H54 (cell line): ENCODE results near the gene GCGR.

Source experiments
- DNase-seq: peaks from one replicate; pipeline ENCODE4 v3.0.0; 2011; ENCODE audit warnings: low spot score, mixed read lengths; ENCODE audit not compliant: insufficient read length
- FAIRE-seq: peaks from 3 replicates; lab custom pipeline; 2011; peaks lifted over from hg19 to GRCh38; lab: Jason Lieb, UNC
- POLR2A ChIP-seq: IDR thresholded peaks from 2 replicates; pipeline ENCODE4 v1.6.1; 2011; ENCODE audit warnings: low read depth, mild to moderate bottlenecking, low read length

Gene GCGR

DNA sequence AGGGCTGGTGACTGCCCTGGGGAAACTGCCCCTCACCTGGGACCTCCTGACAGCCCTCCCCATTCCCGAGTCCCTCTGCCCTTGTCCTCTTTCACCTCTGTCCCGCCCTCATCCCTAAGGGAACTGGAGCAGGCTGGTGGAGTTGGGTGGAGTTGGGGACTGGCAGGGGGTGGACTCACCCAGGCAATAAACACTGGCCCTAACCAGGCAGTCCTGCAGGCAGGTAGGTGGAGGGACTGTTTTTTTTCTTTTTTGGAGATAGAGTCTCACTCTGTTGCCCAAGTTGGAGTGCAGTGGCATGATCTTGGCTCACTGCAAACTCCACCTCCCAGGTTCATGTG is 11.7 kb downstream of the GCGR start:
- FAIRE-seq (no peak), DNase-seq (no peak)
- TF ChIP-seq POLR2A, result no peak

DNA sequence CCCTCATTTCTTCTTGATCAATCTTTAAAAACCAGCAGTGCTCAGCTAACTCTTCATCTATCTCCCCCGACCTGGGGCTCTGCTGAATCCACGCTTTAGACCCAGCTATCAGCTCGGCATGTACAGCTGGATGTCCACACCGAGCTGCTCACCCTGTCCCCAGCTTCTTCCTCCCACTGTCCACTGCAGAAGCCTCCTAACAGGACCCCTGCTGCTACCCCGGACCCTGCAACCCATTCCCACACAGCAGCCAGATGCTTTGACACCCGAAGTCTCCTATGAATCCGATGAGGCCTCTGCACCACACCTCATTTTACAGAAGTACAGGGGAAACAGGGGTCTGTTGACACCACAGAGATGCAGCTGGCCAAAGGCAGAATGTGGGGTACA is 13.8 kb downstream of the GCGR start:
- DNase-seq (no peak), FAIRE-seq (no peak)
- no peak for TF ChIP-seq POLR2A

DNA sequence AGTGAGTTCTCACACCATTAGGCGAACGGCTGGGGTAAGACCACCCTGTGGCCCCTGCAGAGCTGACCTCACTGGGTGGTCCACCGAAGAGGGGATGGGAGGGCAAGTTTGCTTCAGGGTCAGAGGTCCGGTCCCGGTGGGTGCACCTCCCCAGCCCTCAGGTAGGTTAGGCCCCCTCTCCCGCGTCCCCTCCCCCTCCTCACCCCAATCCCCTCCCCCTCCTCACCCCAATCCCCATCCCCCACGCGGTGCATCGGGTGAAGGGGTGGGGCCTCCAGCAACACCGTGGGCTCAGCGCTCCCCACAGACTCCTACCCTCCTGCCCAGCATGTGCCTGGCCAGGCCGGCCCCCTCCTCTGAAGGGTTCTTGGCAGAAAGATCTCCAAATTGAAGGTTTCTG is 15.8 kb downstream of the GCGR start:
- FAIRE-seq, result no peak
- no peak for TF ChIP-seq POLR2A
- no peak for DNase-seq

DNA sequence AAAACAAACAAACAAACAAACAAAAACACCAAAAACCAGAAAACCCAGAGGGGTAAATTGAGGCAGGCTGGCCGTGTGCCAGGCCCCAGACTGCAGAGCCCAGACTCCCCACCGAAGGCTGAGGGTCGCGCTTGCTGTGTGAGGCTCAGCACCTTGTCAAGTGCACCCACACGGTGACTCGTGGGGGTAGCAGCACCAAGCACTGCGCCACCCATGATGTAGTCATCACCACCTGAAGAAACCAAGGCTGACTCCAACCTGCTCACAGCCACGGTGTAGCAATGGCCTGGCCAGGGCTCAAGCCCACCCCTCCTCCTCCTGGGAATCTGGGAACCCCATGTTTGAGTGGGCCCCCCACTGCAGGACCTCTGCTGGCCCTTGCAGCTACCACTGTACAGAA is 17.2 kb downstream of the GCGR start:
- DNase-seq (no peak), FAIRE-seq (no peak)
- no peak for TF ChIP-seq POLR2A

DNA sequence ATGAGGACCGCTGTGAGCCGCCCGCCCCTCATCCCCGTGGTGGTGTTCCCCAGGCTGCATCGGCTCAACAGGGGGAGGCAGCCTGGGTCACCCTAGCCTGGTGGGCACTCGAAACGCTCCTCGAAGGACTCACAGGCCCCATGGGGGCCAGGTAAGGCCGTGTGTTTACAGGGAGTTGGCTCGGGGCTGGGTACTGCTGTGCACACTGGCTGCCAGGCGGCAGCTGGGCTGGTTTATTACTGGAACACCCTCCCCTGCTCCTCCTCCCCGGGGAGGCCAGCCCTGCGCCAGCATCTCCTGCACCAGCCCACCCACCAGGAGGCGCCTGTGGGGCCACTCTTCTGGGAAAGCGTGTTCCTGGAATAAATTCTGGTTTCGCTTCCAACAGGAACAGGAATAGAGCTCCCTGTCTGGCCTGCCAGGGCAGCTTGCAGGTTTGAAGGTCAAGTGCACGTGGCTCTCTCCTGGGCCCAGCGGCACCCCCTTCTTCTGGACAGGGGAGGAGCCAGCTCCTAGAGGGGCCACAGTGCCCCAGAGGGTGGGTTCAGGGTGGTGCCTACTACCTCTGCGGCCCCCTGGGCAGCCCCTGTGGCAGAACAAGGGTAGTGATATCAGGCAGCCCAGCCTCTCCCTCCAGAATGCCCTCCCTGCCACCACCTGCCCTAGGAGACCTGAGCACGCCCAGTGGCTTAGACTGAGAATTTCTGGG is 17.8 kb downstream of the GCGR start:
- FAIRE-seq (no peak), DNase-seq (peak; percentile 95)
- no peak for TF ChIP-seq POLR2A

DNA sequence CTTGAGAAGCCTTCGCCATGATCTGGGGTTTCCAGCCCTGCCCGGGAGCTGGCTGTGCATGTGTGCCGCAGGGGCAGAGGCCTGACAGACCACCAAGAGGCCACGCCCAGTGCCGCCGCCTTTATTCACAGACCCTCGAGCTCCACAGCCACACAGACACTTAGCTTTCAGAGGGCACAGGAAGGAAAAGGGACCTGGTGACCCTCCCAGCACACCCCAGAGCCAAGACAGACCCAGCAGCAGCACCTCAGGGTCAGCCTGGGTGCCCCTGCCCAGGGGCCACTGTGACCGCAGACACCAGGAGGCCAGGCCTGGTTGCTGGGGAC is 18.3 kb downstream of the GCGR start:
- DNase-seq (no peak), FAIRE-seq (no peak)
- no peak for TF ChIP-seq POLR2A

DNA sequence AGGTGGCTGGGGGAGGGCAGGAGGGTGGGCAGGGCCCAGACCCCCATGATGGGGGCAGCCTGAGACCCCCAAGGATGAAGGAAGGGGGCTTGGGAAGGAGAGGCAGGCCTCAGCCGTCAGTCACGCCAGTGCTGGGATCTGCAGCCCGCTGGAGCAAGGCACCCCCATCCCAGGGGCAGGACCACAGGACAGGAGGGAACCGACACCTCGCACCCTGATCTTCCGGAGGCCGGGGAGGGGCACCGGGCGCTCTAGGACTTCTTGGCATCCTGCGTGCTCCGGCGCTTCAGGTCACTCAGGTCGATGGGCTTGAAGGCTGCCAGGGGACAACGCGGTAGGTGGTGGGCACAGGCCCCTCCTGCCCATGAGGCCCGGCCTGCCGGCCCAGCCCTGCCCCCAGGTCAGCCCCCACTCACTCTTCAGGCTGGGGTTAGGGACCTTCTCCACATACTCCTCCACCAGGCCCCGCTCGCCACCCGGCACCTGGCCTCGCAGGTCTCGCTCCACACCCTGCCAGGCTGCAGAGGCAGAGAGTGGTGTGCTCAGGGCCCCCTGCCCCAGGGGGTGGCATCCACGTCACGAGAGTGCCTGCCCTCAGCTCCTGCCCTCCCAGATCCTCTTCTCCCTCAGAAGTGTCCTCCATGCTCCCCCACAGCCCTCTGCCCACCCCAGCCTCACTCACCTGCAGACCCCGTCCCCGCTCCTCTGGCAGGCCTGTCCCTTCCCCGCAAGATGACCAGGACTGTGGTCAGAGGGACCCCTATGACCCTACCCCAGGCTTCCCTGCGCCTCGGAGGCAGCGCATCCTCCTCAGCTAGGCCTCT is 19.3 kb downstream of the GCGR start:
- TF ChIP-seq POLR2A, result no peak
- DNase-seq (no peak), FAIRE-seq (no peak)

DNA sequence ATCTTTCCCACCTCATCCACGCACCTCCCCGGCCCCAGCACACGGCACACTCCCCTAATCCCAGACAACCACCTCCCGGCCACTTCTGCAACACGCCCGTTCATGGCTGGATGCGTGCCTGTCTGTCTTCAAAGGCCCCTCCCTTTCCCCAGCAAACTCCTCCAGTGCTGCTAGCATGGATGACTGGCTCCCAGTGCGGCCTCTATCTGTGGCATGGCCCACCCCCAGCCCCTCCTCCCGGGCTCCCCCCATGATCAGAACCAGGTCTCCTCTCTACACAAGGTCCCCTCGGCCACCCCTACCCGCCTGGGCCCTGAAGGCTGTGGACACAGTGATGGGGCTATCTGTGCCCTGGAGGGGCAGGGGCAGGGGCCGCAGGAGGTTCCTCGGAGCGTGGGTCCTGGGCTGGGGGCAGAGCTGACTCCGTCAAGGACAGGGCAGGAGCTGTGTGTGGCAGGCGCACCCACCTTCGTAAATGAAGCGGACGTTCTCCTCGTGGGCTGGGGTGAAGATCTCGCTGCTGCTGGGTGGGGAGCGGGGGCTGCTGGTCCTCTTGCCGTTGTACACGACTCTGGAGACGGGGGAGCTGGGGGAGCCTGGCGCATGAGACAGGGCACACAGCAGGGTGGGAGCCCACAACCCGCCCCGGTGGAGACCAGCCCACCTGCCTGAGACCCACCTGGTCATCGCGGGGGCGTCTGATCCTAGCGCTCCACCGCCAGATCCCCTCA is 20.0 kb downstream of the GCGR start:
- TF ChIP-seq POLR2A, result no peak
- DNase-seq, result no peak
- FAIRE-seq, result no peak

DNA sequence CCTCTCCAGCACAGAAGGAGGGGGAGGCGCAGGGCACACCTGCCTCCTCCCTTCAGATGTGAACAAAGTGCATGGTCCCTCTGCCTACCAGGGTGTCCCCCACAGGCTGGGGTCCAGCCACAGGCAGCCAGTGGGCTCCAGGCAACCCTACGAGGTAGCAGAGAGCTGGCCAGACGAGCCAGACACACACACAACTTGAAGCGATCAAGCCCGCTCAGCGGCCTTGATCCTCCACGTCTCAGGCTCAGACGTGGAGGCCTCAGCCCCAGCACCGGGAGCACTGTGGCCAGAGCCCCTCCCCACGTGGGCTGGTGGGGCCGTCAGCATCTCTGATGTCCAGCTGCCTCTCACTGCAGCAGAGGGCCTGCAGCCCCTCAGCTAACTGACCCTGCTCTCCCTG is 20.6 kb downstream of the GCGR start:
- DNase-seq, result no peak
- no peak for TF ChIP-seq POLR2A
- no peak for FAIRE-seq

DNA sequence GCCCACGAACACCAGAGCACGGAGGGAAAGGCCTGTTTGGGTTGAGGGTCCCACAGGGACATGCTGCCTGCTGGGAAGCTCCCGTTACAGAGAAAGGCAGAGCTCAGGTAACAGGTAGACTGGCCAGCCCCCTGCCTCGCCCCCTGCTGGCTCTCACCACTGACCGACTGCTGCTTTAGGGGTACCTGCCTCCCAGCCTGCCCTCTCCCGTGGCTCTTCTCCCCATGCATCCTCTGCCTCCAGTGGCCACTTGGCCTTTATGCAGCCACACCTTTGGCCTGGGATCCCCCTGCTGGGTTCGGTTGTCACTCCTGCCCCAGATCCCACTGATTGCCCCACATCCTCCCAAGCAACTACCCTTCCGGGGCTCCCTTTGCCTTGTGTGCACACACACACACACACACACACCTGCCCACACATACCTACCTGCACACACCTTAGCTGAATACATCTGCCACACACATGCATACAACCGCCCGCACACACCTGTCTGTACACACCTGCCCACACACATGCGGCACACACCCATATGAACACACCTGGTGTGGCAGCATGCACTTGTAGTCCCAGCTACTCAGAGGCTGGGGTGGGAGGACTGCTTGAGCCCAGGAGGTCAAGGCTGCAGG is 22.0 kb downstream of the GCGR start:
- no peak for TF ChIP-seq POLR2A
- FAIRE-seq (no peak), DNase-seq (no peak)

DNA sequence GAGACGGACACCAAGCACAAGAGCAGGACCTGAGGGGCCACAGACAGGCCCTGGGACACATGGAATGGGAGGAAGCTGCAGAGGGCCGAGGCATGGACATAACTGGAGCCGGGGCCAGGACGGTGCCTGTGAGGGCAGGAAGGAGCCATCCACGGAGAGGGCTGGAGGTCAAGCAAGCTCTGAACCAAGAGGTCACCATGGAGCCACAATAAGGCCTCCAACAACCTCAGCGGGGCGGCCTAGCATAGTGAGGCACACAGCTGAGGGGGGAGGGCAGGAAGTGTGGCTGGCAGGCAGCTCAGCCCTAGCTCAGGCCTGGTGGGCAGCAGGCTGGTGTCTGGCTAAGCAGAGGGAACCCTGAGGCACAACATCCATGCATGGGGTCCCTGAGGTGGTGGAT is 24.7 kb downstream of the GCGR start:
- DNase-seq, result no peak
- TF ChIP-seq POLR2A, result no peak
- FAIRE-seq, result no peak

DNA sequence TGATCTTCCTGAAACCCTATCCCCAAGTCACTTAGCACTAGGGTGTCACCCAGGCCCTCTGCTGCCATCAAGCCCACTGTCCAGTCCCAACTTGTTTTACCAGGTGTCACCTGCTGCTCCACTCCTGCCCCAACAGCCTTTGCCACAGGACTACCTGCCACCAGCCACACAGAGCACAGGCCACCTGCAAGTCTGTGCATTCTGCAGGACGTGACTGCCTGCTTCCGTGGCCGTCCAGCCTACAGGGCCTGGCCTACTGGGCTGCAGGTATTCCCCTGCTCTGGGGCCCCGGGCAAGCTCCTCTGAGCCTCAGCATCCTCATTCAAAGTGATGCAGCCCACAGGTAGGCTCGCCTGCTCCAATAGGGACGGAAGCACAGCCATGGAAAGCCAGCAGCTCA is 25.9 kb downstream of the GCGR start:
- no peak for FAIRE-seq
- no peak for DNase-seq
- TF ChIP-seq POLR2A, result no peak

DNA sequence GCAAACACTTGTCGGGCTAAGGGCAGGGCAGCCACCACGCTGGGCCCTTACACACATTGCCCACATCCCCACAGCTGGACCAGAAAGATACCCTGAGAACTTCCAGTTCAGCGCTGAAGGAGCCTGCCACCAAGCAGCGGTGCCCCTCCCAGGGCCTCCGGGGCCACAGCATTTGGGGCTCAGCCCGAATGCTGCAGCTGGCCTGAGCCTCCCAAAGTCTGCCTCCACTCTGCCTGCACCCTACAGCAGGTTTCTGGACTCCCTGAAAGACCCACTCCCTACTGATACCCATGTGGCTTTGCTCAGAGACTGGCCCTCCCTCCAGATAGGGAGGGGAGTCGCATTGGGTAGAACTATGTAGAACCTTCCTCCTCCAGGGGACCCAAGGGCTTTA is 27.6 kb downstream of the GCGR start:
- DNase-seq (no peak), FAIRE-seq (no peak)
- no peak for TF ChIP-seq POLR2A
